WI38 (cell line): Measurements from ENCODE around the gene UBAC1.

Experiments used
- H3K4me3 ChIP-seq: 2 replicates; pipeline ENCODE4 v1.5.1; 2011; ENCODE audit warnings: low read depth, mild to moderate bottlenecking, control low read depth, low read length
- CTCF ChIP-seq: IDR thresholded peaks from 2 replicates; pipeline ENCODE4 v1.5.1; 2012; ENCODE audit warnings: low read depth, mild to moderate bottlenecking, control low read depth, low read length

Gene UBAC1

GRCh38 chr9:135932656-135933055 lies 28.5 kb downstream of the UBAC1 start:
- TF ChIP-seq CTCF, result no peak
- no peak overlapping the region for H3K4me3 ChIP-seq

- no peak for TF ChIP-seq CTCF
- H3K4me3 ChIP-seq, result no peak overlapping the region
These were observed 29.8 kb downstream of the UBAC1 start for GRCh38 chr9:135931349-135931820.

GRCh38 chr9:135930446-135931345 lies 30.5 kb downstream of the UBAC1 start:
- no peak overlapping the region for H3K4me3 ChIP-seq
- TF ChIP-seq CTCF, result no peak

GRCh38 chr9:135929656-135930445 lies 31.3 kb downstream of the UBAC1 start:
- no peak for TF ChIP-seq CTCF
- no peak overlapping the region for H3K4me3 ChIP-seq

GRCh38 chr9:135928731-135929655 lies 32.2 kb downstream of the UBAC1 start:
- no peak for TF ChIP-seq CTCF
- no peak overlapping the region for H3K4me3 ChIP-seq

GRCh38 chr9:135928074-135928730 lies 33.0 kb downstream of the UBAC1 start:
- no peak for TF ChIP-seq CTCF
- no peak overlapping the region for H3K4me3 ChIP-seq
